Memory B cell (primary cell): ENCODE results near the gene ARPC5.
"Not testable (repeated sequence)": the region's sequence is repeated elsewhere in the genome, so short reads cannot be mapped to it uniquely, and the experiment has no call there.

ENCODE experiments used
- ATAC-seq: fragments of 150-1000 bp; cut with Tn5 transposase; 2 replicates; pipeline ENCODE4 v1.10.0; 2021; ENCODE audit warnings: low read depth, mild to moderate bottlenecking, moderate library complexity
- DNase-seq, 2 donors: peaks; one replicate each; pipeline ENCODE4 v3.0.0; 2022; ENCODE audit warnings: low spot score in 2 of 2
- H3K27ac Mint-ChIP-seq: one replicate; pipeline ENCODE4 v1.8.0; 2022; ENCODE audit warnings: mild to moderate bottlenecking, moderate library complexity, mixed read lengths
- H3K27me3 Mint-ChIP-seq: one replicate; pipeline ENCODE4 v1.8.0; 2022; ENCODE audit warnings: mixed read lengths
- H3K36me3 Mint-ChIP-seq: one replicate; pipeline ENCODE4 v1.8.0; 2022; ENCODE audit warnings: mild to moderate bottlenecking, mixed read lengths
- H3K4me1 Mint-ChIP-seq: one replicate; pipeline ENCODE4 v1.8.0; 2022; ENCODE audit warnings: mixed read lengths
- H3K4me3 Mint-ChIP-seq: one replicate; pipeline ENCODE4 v1.8.0; 2022; ENCODE audit warnings: mild to moderate bottlenecking, moderate library complexity, mixed read lengths
- H3K9me3 Mint-ChIP-seq: one replicate; pipeline ENCODE4 v1.8.0; 2022; ENCODE audit warnings: mixed read lengths

The ARPC5 gene

GRCh38 chr1:183635099-183635605 lies 431 bp downstream of the ARPC5 start:
- Mint-ChIP-seq H3K9me3 (no peaks in the 10 kb centered on the region), H3K4me3 (peak overlapping the region; percentile 99), H3K27me3 (no peaks in the 10 kb centered on the region), H3K27ac (peak overlapping the region; percentile 91), H3K36me3 (peaks cover 8% of the 10 kb centered on the region), H3K4me1 (peaks cover 25% of the 10 kb centered on the region)
- DNase-seq (no peak), ATAC-seq (peak; percentile 5)

- Mint-ChIP-seq H3K4me1 (peaks cover 27% of the 10 kb centered on the region), H3K9me3 (no peaks in the 10 kb centered on the region), H3K27ac (peak overlapping the region; percentile 91), H3K27me3 (no peaks in the 10 kb centered on the region), H3K4me3 (peak overlapping the region; percentile 99), H3K36me3 (peaks cover 11% of the 10 kb centered on the region)
- DNase-seq (no peak), ATAC-seq (no peak)
These were observed 1.0 kb downstream of the ARPC5 start for GRCh38 chr1:183634429-183635065.

GRCh38 chr1:183633676-183634343 lies 1.8 kb downstream of the ARPC5 start:
- H3K27ac Mint-ChIP-seq = peak overlapping the region; percentile 91
- DNase-seq = peak in 1 of 2 donors; percentile 23
- peak overlapping the region; percentile 99 for H3K4me3 Mint-ChIP-seq
- no peaks in the 10 kb centered on the region for H3K9me3 Mint-ChIP-seq
- H3K4me1 Mint-ChIP-seq = peaks cover 27% of the 10 kb centered on the region
- ATAC-seq = peak; percentile 45
- peaks cover 11% of the 10 kb centered on the region for H3K36me3 Mint-ChIP-seq
- H3K27me3 Mint-ChIP-seq = no peaks in the 10 kb centered on the region

DNA sequence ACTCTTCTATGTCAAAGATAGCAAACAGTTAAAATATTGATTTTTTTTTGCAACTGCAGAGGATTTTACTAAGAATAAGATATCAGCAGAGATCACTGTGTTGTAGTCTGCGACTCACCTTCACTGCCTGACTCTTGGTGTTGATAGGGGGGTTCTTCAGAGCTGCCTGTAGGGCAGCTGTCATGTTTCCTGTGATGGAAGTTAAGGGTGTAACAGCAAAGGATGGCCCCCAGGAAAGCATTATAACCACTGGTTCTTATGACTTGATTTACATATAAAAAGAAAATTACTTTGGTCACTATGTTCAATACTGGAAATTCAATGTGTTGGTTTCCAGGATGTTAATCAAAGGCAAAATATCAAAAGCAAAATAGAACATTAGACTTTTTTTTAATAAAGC lies 2.6 kb downstream of the ARPC5 start:
- no peak overlapping the region for H3K27ac Mint-ChIP-seq
- H3K4me3 Mint-ChIP-seq = no peak overlapping the region
- peaks cover 16% of the 10 kb centered on the region for H3K36me3 Mint-ChIP-seq
- H3K9me3 Mint-ChIP-seq = no peaks in the 10 kb centered on the region
- no peak for DNase-seq
- no peak for ATAC-seq
- H3K27me3 Mint-ChIP-seq = no peaks in the 10 kb centered on the region
- H3K4me1 Mint-ChIP-seq = peaks cover 30% of the 10 kb centered on the region

DNA sequence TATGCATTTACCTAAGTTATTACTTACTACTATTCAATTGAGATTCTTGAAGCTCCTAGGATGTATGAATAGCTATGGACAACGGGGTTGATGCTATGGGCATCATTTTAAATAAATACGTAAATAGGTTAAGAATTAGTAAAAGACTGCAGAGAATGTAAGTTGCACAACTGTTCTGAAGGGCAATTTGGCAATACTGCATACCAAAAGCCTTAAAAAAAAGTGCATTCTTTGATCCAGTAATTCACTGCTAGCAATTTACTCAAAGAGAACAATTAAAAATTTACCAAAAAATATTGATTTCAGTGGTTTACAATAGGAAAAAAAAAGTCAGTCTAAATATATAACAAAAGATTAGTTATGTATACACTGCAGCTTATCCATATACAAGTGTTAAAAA lies 3.5 kb downstream of the ARPC5 start:
- Mint-ChIP-seq H3K27me3 (no peaks in the 10 kb centered on the region), H3K4me1 (peaks cover 30% of the 10 kb centered on the region), H3K9me3 (no peaks in the 10 kb centered on the region), H3K4me3 (no peak overlapping the region), H3K36me3 (peaks cover 16% of the 10 kb centered on the region), H3K27ac (no peak overlapping the region)
- DNase-seq (no peak), ATAC-seq (no peak)

- no peaks in the 10 kb centered on the region for H3K27me3 Mint-ChIP-seq
- peaks cover 16% of the 10 kb centered on the region for H3K36me3 Mint-ChIP-seq
- H3K9me3 Mint-ChIP-seq = no peaks in the 10 kb centered on the region
- H3K27ac Mint-ChIP-seq = peak overlapping the region; percentile 25
- peaks cover 24% of the 10 kb centered on the region for H3K4me1 Mint-ChIP-seq
- no peak for DNase-seq
- peak overlapping the region; percentile 39 for H3K4me3 Mint-ChIP-seq
- ATAC-seq = no peak
These were observed 4.8 kb downstream of the ARPC5 start for GRCh38 chr1:183630748-183631147.

DNA sequence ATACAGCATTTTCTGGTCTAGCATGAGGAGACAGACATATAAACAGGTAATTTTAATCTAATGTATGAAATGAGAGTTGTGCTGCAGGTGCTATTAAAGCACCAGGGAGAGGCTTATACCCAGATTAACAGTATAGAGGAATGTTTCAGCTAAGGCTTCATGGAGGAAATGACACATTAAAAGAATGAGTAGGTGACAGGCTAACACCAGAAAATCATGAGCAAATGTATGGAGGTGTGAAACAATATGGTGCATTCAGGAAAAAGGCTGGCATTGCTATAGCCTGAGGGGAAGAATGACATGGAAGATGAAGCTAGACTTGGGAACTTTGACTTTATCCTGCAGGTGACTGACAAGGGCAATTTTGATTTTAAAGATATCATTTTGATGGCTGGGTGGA lies 7.0 kb downstream of the ARPC5 start:
- H3K36me3 Mint-ChIP-seq = peaks cover 18% of the 10 kb centered on the region

GRCh38 chr1:183626236-183626635 lies 9.3 kb downstream of the ARPC5 start:
- DNase-seq, H3K27me3 Mint-ChIP-seq, H3K4me3 Mint-ChIP-seq, H3K27ac Mint-ChIP-seq, H3K9me3 Mint-ChIP-seq, ATAC-seq: not testable (repeated sequence)
- peaks cover 16% of the 10 kb centered on the region for H3K36me3 Mint-ChIP-seq
- peaks cover 26% of the 10 kb centered on the region for H3K4me1 Mint-ChIP-seq

More for the DNA sequence above, 7.0 kb downstream of the ARPC5 start:
- Mint-ChIP-seq H3K27ac (peak overlapping the region; percentile 20), H3K4me1 (peaks cover 18% of the 10 kb centered on the region), H3K9me3 (no peaks in the 10 kb centered on the region), H3K27me3 (no peaks in the 10 kb centered on the region), H3K4me3 (no peak overlapping the region)
- ATAC-seq = no peak
- DNase-seq = no peak

DNA sequence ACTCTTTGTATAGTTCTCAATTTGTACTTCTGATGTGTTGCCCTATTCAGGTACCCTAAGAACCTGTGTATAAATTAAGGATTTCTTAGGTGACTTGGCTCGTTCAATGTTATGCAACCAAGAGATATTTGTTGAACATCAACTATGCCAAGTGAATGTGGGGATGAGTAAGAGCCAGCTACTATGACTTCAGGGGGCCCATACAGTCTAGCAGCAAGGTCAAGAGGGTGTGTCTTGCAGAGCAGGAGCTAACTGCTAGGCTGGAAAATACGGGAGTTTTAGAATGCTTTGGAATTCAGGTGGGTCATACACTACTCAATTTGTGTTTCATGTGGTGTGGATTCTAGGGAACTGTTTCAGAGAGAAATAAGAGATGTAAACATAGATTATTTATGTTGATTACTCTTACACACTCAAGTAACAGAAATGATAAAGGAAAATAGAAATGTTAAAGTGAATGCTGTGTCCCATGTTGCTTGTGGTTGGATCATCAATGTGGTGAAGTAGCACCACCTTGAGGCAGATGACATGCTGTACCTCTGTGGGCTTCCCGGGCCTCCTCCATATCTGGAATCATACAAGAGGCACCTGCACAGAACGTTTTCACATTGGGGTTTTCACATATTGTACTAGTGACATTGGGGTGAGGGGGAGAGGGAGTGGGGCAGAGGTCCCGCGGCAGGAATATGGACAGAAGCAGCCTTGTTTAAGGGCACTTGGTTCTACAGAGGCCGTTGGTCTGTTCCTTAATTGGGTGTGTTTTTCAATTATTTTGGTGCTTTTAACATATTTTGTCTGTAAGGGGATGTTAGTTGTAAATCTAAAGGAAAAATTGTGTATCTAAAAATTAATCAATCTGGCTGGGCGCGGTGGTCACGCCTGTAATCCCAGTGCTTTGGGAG lies 12.4 kb downstream of the ARPC5 start:
- ATAC-seq = peak; percentile 100
- Mint-ChIP-seq H3K27ac (peak overlapping the region; percentile 67), H3K4me3 (no peak overlapping the region)

DNA sequence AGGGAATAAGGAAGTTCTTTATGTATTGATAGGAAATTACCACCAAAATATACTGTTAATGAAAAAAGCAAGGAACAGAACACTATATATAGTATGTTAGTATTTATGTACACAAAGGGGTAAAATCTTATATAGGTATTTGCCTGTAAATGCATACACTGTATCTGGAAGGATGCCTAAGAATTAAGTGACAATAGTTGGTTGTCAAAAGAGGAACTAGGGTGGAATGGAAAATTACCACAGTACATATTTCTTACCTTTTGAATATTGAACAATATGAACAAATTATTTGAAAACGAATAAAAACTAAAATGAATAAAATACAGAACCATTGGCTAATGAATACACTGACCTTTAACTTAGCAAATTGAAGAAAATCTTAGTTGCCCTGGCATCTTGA lies 13.6 kb downstream of the ARPC5 start:
- Mint-ChIP-seq H3K9me3 (no peaks in the 10 kb centered on the region), H3K4me3 (no peak overlapping the region), H3K27ac (no peak overlapping the region), H3K36me3 (peaks cover 3% of the 10 kb centered on the region), H3K4me1 (peaks cover 15% of the 10 kb centered on the region), H3K27me3 (no peaks in the 10 kb centered on the region)
- ATAC-seq (no peak), DNase-seq (no peak)

More for the DNA sequence above, 12.4 kb downstream of the ARPC5 start:
- DNase-seq = peak; percentile 34 to 53
- H3K36me3 Mint-ChIP-seq = peaks cover 3% of the 10 kb centered on the region
- peaks cover 15% of the 10 kb centered on the region for H3K4me1 Mint-ChIP-seq
- H3K27me3 Mint-ChIP-seq = no peaks in the 10 kb centered on the region
- no peaks in the 10 kb centered on the region for H3K9me3 Mint-ChIP-seq

- H3K4me1 Mint-ChIP-seq = peaks cover 15% of the 10 kb centered on the region
- peaks cover 3% of the 10 kb centered on the region for H3K36me3 Mint-ChIP-seq
- no peak overlapping the region for H3K4me3 Mint-ChIP-seq
- H3K9me3 Mint-ChIP-seq = no peaks in the 10 kb centered on the region
- H3K27me3 Mint-ChIP-seq = no peaks in the 10 kb centered on the region
- DNase-seq (no peak), ATAC-seq (no peak)
- H3K27ac Mint-ChIP-seq = no peak overlapping the region
These were observed 15.3 kb downstream of the ARPC5 start for GRCh38 chr1:183620311-183620710.

- Mint-ChIP-seq H3K27me3 (no peaks in the 10 kb centered on the region), H3K27ac (no peak overlapping the region), H3K4me1 (peaks cover 15% of the 10 kb centered on the region), H3K9me3 (no peaks in the 10 kb centered on the region), H3K36me3 (peaks cover 3% of the 10 kb centered on the region), H3K4me3 (no peak overlapping the region)
- ATAC-seq = no peak
- no peak for DNase-seq
These were observed 15.8 kb downstream of the ARPC5 start for GRCh38 chr1:183619781-183620180.

DNA sequence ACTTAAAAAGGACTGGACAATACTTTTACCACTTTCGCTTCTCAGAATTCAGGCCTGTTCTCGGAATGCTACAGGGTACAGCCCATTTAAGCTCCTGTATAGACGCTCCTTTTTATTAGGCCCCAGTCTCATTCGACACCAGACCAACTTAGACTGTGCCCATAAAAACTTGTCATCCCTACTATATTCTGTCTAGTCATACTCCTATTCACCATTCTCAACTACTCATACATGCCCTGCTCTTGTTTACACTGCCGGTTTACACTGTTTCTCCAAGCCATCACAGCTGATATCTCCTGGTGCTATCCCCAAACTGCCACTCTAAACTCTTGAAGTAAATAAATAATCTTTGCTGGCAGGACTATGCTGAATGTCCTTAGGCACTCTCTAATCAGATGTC lies 17.4 kb downstream of the ARPC5 start:
- H3K27me3 Mint-ChIP-seq, H3K9me3 Mint-ChIP-seq, H3K36me3 Mint-ChIP-seq, DNase-seq, H3K27ac Mint-ChIP-seq, H3K4me3 Mint-ChIP-seq, ATAC-seq: not testable (repeated sequence)
- H3K4me1 Mint-ChIP-seq = peaks cover 12% of the 10 kb centered on the region

DNA sequence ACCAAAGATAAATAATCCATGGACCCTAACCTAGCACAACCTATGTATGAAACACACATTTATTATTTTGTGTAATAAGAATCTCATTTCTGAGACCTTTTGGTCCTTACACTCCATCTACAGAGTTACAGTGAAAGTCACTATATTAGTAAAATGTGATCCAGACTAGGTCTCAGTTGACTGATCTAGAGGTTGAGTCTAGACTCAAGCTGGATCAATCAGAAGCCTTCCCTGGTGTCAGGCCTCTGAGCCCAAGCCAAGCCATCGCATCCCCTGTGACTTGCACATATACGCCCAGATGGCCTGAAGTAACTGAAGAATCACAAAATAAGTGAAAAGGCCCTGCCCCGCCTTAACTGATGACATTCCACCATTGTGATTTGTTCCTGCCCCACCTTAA lies 22.6 kb downstream of the ARPC5 start:
- not testable (repeated sequence) for H3K9me3 Mint-ChIP-seq, H3K27ac Mint-ChIP-seq, H3K4me3 Mint-ChIP-seq, H3K4me1 Mint-ChIP-seq, H3K27me3 Mint-ChIP-seq, ATAC-seq, DNase-seq, H3K36me3 Mint-ChIP-seq
